Neural cell (in vitro differentiated cells): ENCODE results near the gene AFDN. TPM values are rescaled to one million over a fixed set of nuclear protein-coding genes. Genes with fewer than 3 reads are reported as not detected.

ENCODE experiments used
- H2AFZ ChIP-seq: fragments of 200-600, 300-800 bp; sonication (generic), shearing (Covaris generic); 2 replicates; pipeline ENCODE4 v1.6.0; 2014; ENCODE audit warnings: low read depth, mild to moderate bottlenecking, antibody characterized with exemption, low read length, moderate library complexity
- H3F3A ChIP-seq: fragments of 200-600 bp; shearing (Covaris generic); 2 replicates; pipeline ENCODE4 v1.6.1; 2016; ENCODE audit warnings: mild to moderate bottlenecking, moderate library complexity, mixed read lengths, antibody characterized with exemption, low read length; ENCODE audit not compliant: insufficient read depth, poor library complexity, severe bottlenecking
- H3K27ac ChIP-seq: fragments of 200-600, 300-800 bp; sonication (generic), shearing (Covaris generic); 2 replicates; pipeline ENCODE4 v1.5.1; 2014; ENCODE audit warnings: mild to moderate bottlenecking, low read length, moderate library complexity
- H3K27me3 ChIP-seq: fragments of 300-800, 200-600 bp; sonication (generic), shearing (Covaris generic); 2 replicates; pipeline ENCODE4 v1.6.0; 2014; ENCODE audit warnings: mild to moderate bottlenecking, low read depth, low read length, moderate library complexity; ENCODE audit not compliant: insufficient read depth
- H3K36me3 ChIP-seq: fragments of 300-800, 200-600 bp; sonication (generic), shearing (Covaris generic); 2 replicates; pipeline ENCODE4 v1.5.1; 2014; ENCODE audit warnings: mild to moderate bottlenecking, antibody characterized with exemption, low read length, moderate library complexity; ENCODE audit not compliant: insufficient read depth
- H3K4me2 ChIP-seq: fragments of 300-800, 200-600 bp; sonication (generic), shearing (Covaris generic); 2 replicates; pipeline ENCODE4 v1.6.0; 2014; ENCODE audit warnings: mild to moderate bottlenecking, low read length
- H3K4me3 ChIP-seq: fragments of 300-800, 200-600 bp; sonication (generic), shearing (Covaris generic); 2 replicates; pipeline ENCODE4 v1.5.1; 2014; ENCODE audit warnings: mild to moderate bottlenecking, low read length, moderate library complexity
- H3K79me2 ChIP-seq: fragments of 200-600 bp; shearing (Covaris generic); replicated peaks from 2 replicates; pipeline ENCODE4 v1.6.0; 2014; ENCODE audit warnings: mild to moderate bottlenecking, low read length, moderate library complexity; ENCODE audit not compliant: insufficient read depth
- H3K9ac ChIP-seq: fragments of 300-800, 200-600 bp; sonication (generic), shearing (Covaris generic); 2 replicates; pipeline ENCODE4 v1.6.1; 2016; ENCODE audit warnings: mild to moderate bottlenecking, low read length, mixed read lengths
- H3K9me2 ChIP-seq: fragments of 200-600 bp; shearing (Covaris generic); 2 replicates; pipeline ENCODE4 v1.6.1; 2016; ENCODE audit warnings: mild to moderate bottlenecking, low read length, mixed read lengths; ENCODE audit not compliant: insufficient read depth
- H3K9me3 ChIP-seq: fragments of 200-600, 300-800 bp; sonication (generic), shearing (Covaris generic); 2 replicates; pipeline ENCODE4 v1.6.1; 2016; ENCODE audit warnings: mild to moderate bottlenecking, mixed run types, low read length, moderate library complexity, mixed read lengths
- H4K20me1 ChIP-seq: fragments of 200-600 bp; shearing (Covaris generic); 2 replicates; pipeline ENCODE4 v1.6.1; 2016; ENCODE audit warnings: mild to moderate bottlenecking, mixed run types; ENCODE audit not compliant: insufficient read depth
- CTCF ChIP-seq: fragments of 450-650 bp; IDR thresholded peaks from 2 replicates; pipeline ENCODE4 v1.5.1; 2014; ENCODE audit warnings: antibody characterized with exemption, mild to moderate bottlenecking, moderate library complexity; ENCODE audit not compliant: poor library complexity, severe bottlenecking
- EP300 ChIP-seq: fragments of 450-650 bp; conservative IDR thresholded peaks from 2 replicates; pipeline ENCODE4 v1.6.1; 2014; ENCODE audit warnings: antibody characterized with exemption, mild to moderate bottlenecking, moderate library complexity; ENCODE audit not compliant: poor library complexity, severe bottlenecking
- EZH2 ChIP-seq: fragments of 200-600, 300-800 bp; shearing (Covaris generic), sonication (generic); IDR thresholded peaks from 2 replicates; pipeline ENCODE4 v1.6.1; 2014; ENCODE audit warnings: antibody characterized with exemption, low read length, borderline replicate concordance, mild to moderate bottlenecking; ENCODE audit not compliant: insufficient read depth, poor library complexity, severe bottlenecking
- MXI1 ChIP-seq: fragments of 450-650 bp; conservative IDR thresholded peaks from 2 replicates; pipeline ENCODE4 v1.6.1; 2014; ENCODE audit warnings: antibody characterized with exemption, mild to moderate bottlenecking; ENCODE audit not compliant: poor library complexity, severe bottlenecking
- RAD21 ChIP-seq: fragments of 450-650 bp; conservative IDR thresholded peaks from 2 replicates; pipeline ENCODE4 v1.6.1; 2014; ENCODE audit warnings: antibody characterized with exemption, mild to moderate bottlenecking, moderate library complexity
- REST ChIP-seq: IDR thresholded peaks from 2 replicates; pipeline ENCODE4 v1.6.1; 2012; ENCODE audit warnings: borderline replicate concordance
- SMC3 ChIP-seq: fragments of 450-650 bp; conservative IDR thresholded peaks from 2 replicates; pipeline ENCODE4 v1.6.1; 2014; ENCODE audit warnings: antibody characterized with exemption, mild to moderate bottlenecking, moderate library complexity; ENCODE audit not compliant: poor library complexity
- TAF1 ChIP-seq: IDR thresholded peaks from 2 replicates; pipeline ENCODE4 v1.6.1; 2012; ENCODE audit warnings: low read depth
- polyA plus RNA-seq: library from polyadenylated mRNA; depleted of rRNA; stranded (reverse); fragments of >200 nt; gene quantifications from 2 replicates; pipeline ENCODE4 v1.2.3, GENCODE V29; 2014

AFDN gene
- polyA plus RNA-seq, 1 donor from 2014 or later, result 193 TPM

- H3K9me2 ChIP-seq, result no peaks in the 10 kb centered on the region
- TF ChIP-seq TAF1 (no peak), MXI1 (no peak), RAD21 (no peak)
- H3K9me3 ChIP-seq, result no peaks in the 10 kb centered on the region
- peaks cover 15% of the 10 kb centered on the region for H3K36me3 ChIP-seq
- no peaks in the 10 kb centered on the region for H3K27me3 ChIP-seq
- H2AFZ ChIP-seq, result no peak overlapping the region
- no peak overlapping the region for H3K4me3 ChIP-seq
- no peak overlapping the region for H3K4me2 ChIP-seq
- H3K9ac ChIP-seq, result no peak overlapping the region
- H3K79me2 ChIP-seq, result peaks cover 3% of the 10 kb centered on the region
- H3F3A ChIP-seq, result no peaks in the 10 kb centered on the region
- H3K27ac ChIP-seq, result no peak overlapping the region
- no peaks in the 10 kb centered on the region for H4K20me1 ChIP-seq
Measured at GRCh38 chr6:167941822-167942221, 115.1 kb downstream of the AFDN start.

GRCh38 chr6:167944130-167944529 is 117.4 kb downstream of the AFDN start:
- no peaks in the 10 kb centered on the region for H3K9me3 ChIP-seq
- no peaks in the 10 kb centered on the region for H3F3A ChIP-seq
- no peaks in the 10 kb centered on the region for H4K20me1 ChIP-seq
- no peaks in the 10 kb centered on the region for H3K27me3 ChIP-seq
- H3K27ac ChIP-seq, result no peak overlapping the region
- H2AFZ ChIP-seq, result no peak overlapping the region
- peaks cover 26% of the 10 kb centered on the region for H3K36me3 ChIP-seq
- no peak overlapping the region for H3K4me2 ChIP-seq
- TF ChIP-seq EZH2 (no peak), SMC3 (no peak), RAD21 (no peak), CTCF (no peak), MXI1 (no peak), TAF1 (no peak), EP300 (no peak), REST (no peak)
- H3K9me2 ChIP-seq, result no peaks in the 10 kb centered on the region
- H3K9ac ChIP-seq, result no peak overlapping the region
- peaks cover 2% of the 10 kb centered on the region for H3K79me2 ChIP-seq
- no peak overlapping the region for H3K4me3 ChIP-seq

- Histone ChIP-seq H3K4me2 (no peak overlapping the region), H3K79me2 (peaks cover 2% of the 10 kb centered on the region), H3K36me3 (peaks cover 26% of the 10 kb centered on the region), H2AFZ (no peak overlapping the region), H3K4me3 (no peak overlapping the region), H4K20me1 (no peaks in the 10 kb centered on the region), H3K27ac (no peak overlapping the region), H3K9me3 (no peaks in the 10 kb centered on the region), H3K27me3 (no peaks in the 10 kb centered on the region), H3F3A (no peaks in the 10 kb centered on the region), H3K9me2 (no peaks in the 10 kb centered on the region), H3K9ac (no peak overlapping the region)
- TF ChIP-seq TAF1, result no peak
Measured at GRCh38 chr6:167946007-167946406, 119.3 kb downstream of the AFDN start.
